Brain microvascular endothelial cell (primary cell): ENCODE measurements around the gene TRAF1.

Source experiments
- DNase-seq: peaks from one replicate; pipeline ENCODE4 v3.0.0-alpha.2; 2020
- H3K27ac ChIP-seq: fragments of 250-450 bp; sonication (Bioruptor Pico); 2 replicates; pipeline ENCODE4 v1.5.1; 2020; ENCODE audit warnings: mild to moderate bottlenecking, moderate library complexity
- H3K27me3 ChIP-seq: fragments of 250-450 bp; sonication (Bioruptor Pico); replicated peaks from 2 replicates; pipeline ENCODE4 v1.5.1; 2020; ENCODE audit warnings: mild to moderate bottlenecking
- H3K36me3 ChIP-seq: fragments of 250-450 bp; sonication (Bioruptor Pico); replicated peaks from 2 replicates; pipeline ENCODE4 v1.5.1; 2020; ENCODE audit warnings: mild to moderate bottlenecking
- H3K4me3 ChIP-seq: 2 replicates; pipeline ENCODE4 v1.5.1; 2011; ENCODE audit warnings: low read depth, mild to moderate bottlenecking, control low read depth, low read length, moderate library complexity
- in situ Hi-C: cut with HindIII; loops from 2 replicates; pipeline ENCODE4 v1.10.0; 2017; ENCODE audit warnings: low sequenced_read_pairs, low pct_ligation_motif_present
- TF ChIP-seq, protein P1 (sequence below): IDR thresholded peaks from 2 replicates; pipeline ENCODE4 v1.5.1; 2011; ENCODE audit warnings: low read depth, mild to moderate bottlenecking, moderate library complexity, low read length, control low read depth, inconsistent platforms; ENCODE audit errors: missing control alignments

Gene TRAF1

DNA sequence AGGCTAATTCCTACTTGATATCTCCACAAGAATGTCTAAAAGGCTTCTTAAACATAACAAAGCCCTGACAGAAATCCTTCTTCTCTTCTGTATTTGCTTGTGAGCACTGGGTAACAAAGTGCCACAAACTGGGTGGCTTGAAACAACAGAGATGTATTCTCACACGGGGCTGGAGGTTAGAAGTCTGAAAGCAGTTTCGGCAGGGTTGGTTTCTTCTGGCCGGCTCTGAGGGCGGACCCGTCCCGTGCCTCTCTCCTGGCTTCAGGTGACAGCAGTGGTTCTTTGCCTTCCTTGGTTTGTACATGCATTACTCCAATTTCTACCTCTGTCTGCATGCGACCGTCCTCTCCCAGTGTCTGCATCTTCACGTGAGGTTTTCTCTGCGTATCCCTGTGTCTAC, 14.0 kb upstream of the TRAF1 start:
- H3K4me3 ChIP-seq, result no peak overlapping the region
- no peaks in the 10 kb centered on the region for H3K27me3 ChIP-seq
- no peak for DNase-seq
- in situ Hi-C loops, result no loop called here
- TF ChIP-seq, protein P1, sequence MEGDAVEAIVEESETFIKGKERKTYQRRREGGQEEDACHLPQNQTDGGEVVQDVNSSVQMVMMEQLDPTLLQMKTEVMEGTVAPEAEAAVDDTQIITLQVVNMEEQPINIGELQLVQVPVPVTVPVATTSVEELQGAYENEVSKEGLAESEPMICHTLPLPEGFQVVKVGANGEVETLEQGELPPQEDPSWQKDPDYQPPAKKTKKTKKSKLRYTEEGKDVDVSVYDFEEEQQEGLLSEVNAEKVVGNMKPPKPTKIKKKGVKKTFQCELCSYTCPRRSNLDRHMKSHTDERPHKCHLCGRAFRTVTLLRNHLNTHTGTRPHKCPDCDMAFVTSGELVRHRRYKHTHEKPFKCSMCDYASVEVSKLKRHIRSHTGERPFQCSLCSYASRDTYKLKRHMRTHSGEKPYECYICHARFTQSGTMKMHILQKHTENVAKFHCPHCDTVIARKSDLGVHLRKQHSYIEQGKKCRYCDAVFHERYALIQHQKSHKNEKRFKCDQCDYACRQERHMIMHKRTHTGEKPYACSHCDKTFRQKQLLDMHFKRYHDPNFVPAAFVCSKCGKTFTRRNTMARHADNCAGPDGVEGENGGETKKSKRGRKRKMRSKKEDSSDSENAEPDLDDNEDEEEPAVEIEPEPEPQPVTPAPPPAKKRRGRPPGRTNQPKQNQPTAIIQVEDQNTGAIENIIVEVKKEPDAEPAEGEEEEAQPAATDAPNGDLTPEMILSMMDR, result no peak
- no peak overlapping the region for H3K27ac ChIP-seq
- no peaks in the 10 kb centered on the region for H3K36me3 ChIP-seq

DNA sequence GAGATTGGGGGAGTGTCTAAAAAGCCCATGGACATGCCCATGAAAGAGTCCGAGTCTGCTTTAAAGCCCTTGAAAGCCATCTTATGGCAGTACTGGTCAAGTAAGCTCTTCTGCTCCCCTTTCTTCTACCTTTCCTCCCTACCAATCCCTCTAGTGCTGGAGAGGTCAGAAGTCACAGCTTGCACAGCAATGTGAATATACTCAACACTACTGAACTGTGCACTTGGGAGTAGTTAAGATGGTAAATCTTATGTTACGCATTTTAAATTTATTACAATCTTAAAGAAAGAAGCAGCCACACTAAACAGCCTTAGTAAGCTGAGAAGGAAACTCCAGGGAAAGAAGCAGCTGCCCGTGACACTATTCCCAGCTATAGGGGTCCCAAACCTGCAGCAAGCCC, 12.3 kb upstream of the TRAF1 start:
- TF ChIP-seq, protein P1, result no peak
- Histone ChIP-seq H3K27me3 (no peaks in the 10 kb centered on the region), H3K36me3 (no peaks in the 10 kb centered on the region), H3K27ac (no peak overlapping the region), H3K4me3 (no peak overlapping the region)
- in situ Hi-C loops, result no loop called here
- no peak for DNase-seq

DNA sequence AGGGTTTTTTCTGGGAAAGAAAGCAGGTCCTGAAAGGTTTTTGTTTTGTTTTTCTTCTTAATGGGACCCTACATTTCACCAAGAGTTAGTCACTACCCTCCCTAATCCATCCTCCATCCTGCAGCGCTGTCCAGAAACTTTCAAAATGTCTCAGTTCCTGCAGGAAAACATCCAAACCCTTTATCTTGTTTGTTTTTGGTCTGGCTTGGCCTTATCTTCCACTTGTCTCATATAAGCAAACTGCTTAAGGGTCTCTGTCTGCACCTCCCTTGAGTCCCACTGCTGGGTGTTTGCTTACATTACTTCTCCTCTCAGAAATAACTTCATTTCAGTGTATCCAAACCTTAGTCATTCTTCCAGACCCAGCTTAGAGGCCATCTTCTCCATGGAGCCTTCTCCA, 11.0 kb upstream of the TRAF1 start:
- Histone ChIP-seq H3K36me3 (no peaks in the 10 kb centered on the region), H3K27me3 (no peaks in the 10 kb centered on the region), H3K4me3 (no peak overlapping the region), H3K27ac (no peak overlapping the region)
- in situ Hi-C loops, result no loop called here
- DNase-seq, result no peak
- TF ChIP-seq, protein P1, result no peak

DNA sequence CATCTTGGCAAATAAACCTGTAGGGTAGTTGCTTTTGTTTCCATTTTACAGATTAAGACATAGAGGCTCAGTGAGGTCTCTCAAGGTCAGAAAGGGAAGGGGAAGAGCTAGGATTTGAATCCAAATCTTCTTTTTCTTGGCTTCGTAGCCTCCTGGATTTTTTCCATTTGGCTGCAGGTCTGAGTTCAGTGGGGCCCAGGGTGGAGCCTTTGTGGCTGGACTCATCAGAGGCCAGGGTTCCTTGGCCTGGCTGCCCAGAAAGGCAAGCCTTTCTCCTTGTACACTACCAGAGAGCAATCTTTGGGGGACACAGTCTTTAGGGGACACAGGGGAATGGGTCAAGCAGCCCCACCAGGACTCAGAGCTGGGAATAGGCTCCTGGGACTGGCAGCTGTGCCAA, 10.5 kb upstream of the TRAF1 start:
- Histone ChIP-seq H3K27ac (no peak overlapping the region), H3K4me3 (no peak overlapping the region), H3K36me3 (no peaks in the 10 kb centered on the region), H3K27me3 (no peaks in the 10 kb centered on the region)
- in situ Hi-C loops, result no loop called here
- TF ChIP-seq, protein P1, result no peak
- DNase-seq, result no peak

DNA sequence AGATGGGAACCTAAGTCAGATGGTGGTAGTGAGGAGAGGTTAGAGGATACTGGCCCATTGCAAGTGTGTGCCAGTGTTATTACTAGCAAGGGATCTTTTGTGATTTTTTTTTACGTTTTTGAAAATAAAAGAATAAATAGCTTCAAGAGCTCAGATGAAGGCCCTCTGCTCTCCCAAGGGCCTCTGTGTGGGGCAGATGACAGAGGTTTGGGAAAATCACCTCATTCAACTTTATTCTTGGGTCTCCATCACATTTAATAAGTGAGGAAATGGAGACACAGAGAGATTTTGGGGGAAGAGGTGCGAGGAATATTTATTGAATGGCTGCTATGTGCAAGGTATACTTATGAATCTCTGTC, 10.1 kb upstream of the TRAF1 start:
- Histone ChIP-seq H3K27ac (no peak overlapping the region), H3K27me3 (no peaks in the 10 kb centered on the region), H3K36me3 (no peaks in the 10 kb centered on the region), H3K4me3 (no peak overlapping the region)
- no peak for DNase-seq
- TF ChIP-seq, protein P1, result no peak
- in situ Hi-C loops, result no loop called here

DNA sequence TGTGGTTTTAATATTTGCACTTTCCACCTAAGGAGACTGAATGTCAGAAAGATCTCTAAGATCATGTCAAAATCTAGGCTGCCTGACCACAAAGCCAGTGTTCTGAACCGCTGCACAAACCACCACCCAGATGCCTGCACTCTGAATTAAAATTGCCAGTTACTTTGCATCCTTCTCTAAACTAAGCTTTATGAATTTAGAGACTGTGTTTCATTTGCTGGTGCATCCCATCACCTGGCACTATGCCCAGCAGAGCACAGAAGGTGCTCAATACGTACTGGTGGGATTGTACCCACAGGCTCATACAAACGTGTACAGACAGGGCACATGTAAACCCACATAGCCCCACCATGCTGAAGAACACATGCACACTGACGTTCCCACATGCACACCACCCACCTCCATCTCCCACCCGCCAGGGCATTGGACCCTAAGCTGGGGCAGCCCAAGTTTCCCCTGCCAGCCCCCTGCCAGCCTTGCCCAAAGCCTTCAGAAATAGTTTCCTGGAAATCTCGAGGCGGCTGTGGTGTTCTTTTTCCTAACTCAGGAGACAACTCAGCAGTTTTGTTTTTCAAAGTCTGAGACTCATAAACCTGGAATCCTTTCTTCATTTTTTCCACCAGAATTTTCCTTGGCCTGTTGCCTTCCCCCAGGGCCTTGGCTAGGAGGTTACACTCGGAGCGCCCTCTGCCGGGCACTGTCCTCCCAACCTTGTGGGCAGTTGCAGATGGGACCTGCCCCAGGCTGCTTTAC, 9.6 kb upstream of the TRAF1 start:
- H3K27me3 ChIP-seq, result no peaks in the 10 kb centered on the region
- peak overlapping the region; percentile 35 for H3K4me3 ChIP-seq
- H3K36me3 ChIP-seq, result no peaks in the 10 kb centered on the region
- peak overlapping the region; percentile 60 for H3K27ac ChIP-seq
- in situ Hi-C loops, result no loop called here
- TF ChIP-seq, protein P1, result peak; percentile 97
- peak; percentile 93 for DNase-seq
